Skeletal muscle satellite cell (primary cell): ENCODE measurements around the gene DCAF6.
A peak's percentile ranks its signal among the peaks of the same experiment; 100 is the strongest.

Experiments used
- H3K27me3 ChIP-seq: 2 replicates; pipeline ENCODE4 v1.7.0; 2013; ENCODE audit warnings: low read length; ENCODE audit not compliant: control insufficient read depth, insufficient read depth
- H3K36me3 ChIP-seq: 2 replicates; pipeline ENCODE4 v1.7.0; 2013; ENCODE audit warnings: mild to moderate bottlenecking, control low read depth, low read length; ENCODE audit not compliant: insufficient read depth
- H3K4me1 ChIP-seq: 2 replicates; pipeline ENCODE4 v1.7.0; 2013; ENCODE audit warnings: low read length; ENCODE audit not compliant: control insufficient read depth, insufficient read depth
- H3K4me2 ChIP-seq: 2 replicates; pipeline ENCODE4 v1.7.0; 2013; ENCODE audit warnings: mild to moderate bottlenecking, low read length
- H3K4me3 ChIP-seq: 2 replicates; pipeline ENCODE4 v1.7.0; 2013; ENCODE audit warnings: low read length
- H3K9ac ChIP-seq: 2 replicates; pipeline ENCODE4 v1.7.0; 2013; ENCODE audit warnings: mild to moderate bottlenecking, low read depth, low read length, moderate library complexity
- H3K9me3 ChIP-seq: replicated peaks from 2 replicates; pipeline ENCODE4 v1.7.0; 2013; ENCODE audit warnings: mild to moderate bottlenecking, control low read depth, low read length

DCAF6 gene

GRCh38 chr1:168069384-168069783, 132.9 kb downstream of the DCAF6 start:
- Histone ChIP-seq H3K27me3 (no peaks in the 10 kb centered on the region), H3K4me1 (no peaks in the 10 kb centered on the region), H3K9ac (no peak overlapping the region), H3K4me2 (no peak overlapping the region), H3K36me3 (peaks cover 73% of the 10 kb centered on the region), H3K9me3 (no peaks in the 10 kb centered on the region), H3K4me3 (no peak overlapping the region)

- H3K9ac ChIP-seq: peak overlapping the region; percentile 35
- H3K4me2 ChIP-seq: no peak overlapping the region
- peaks cover 34% of the 10 kb centered on the region for H3K36me3 ChIP-seq
- H3K4me1 ChIP-seq: peaks cover 38% of the 10 kb centered on the region
- no peak overlapping the region for H3K4me3 ChIP-seq
- H3K9me3 ChIP-seq: no peaks in the 10 kb centered on the region
- H3K27me3 ChIP-seq: no peaks in the 10 kb centered on the region
Observed at GRCh38 chr1:168079761-168080160, 143.3 kb downstream of the DCAF6 start.

- H3K4me3 ChIP-seq: no peak overlapping the region
- no peaks in the 10 kb centered on the region for H3K9me3 ChIP-seq
- H3K9ac ChIP-seq: peak overlapping the region; percentile 45
- H3K36me3 ChIP-seq: peaks cover 22% of the 10 kb centered on the region
- no peak overlapping the region for H3K4me2 ChIP-seq
- no peaks in the 10 kb centered on the region for H3K27me3 ChIP-seq
- H3K4me1 ChIP-seq: peaks cover 42% of the 10 kb centered on the region
Observed at GRCh38 chr1:168081373-168082007, 145.0 kb downstream of the DCAF6 start.

GRCh38 chr1:168082008-168082876, 145.8 kb downstream of the DCAF6 start:
- peak overlapping the region; percentile 4 for H3K9ac ChIP-seq
- no peak overlapping the region for H3K4me3 ChIP-seq
- H3K36me3 ChIP-seq: peaks cover 16% of the 10 kb centered on the region
- H3K9me3 ChIP-seq: no peaks in the 10 kb centered on the region
- no peak overlapping the region for H3K4me2 ChIP-seq
- peaks cover 42% of the 10 kb centered on the region for H3K4me1 ChIP-seq
- no peaks in the 10 kb centered on the region for H3K27me3 ChIP-seq

GRCh38 chr1:168083456-168084325, 147.2 kb downstream of the DCAF6 start:
- H3K9ac ChIP-seq: no peak overlapping the region
- H3K27me3 ChIP-seq: no peaks in the 10 kb centered on the region
- no peak overlapping the region for H3K4me2 ChIP-seq
- peaks cover 42% of the 10 kb centered on the region for H3K4me1 ChIP-seq
- H3K4me3 ChIP-seq: no peak overlapping the region
- no peaks in the 10 kb centered on the region for H3K9me3 ChIP-seq
- H3K36me3 ChIP-seq: peaks cover 10% of the 10 kb centered on the region

- Histone ChIP-seq H3K4me1 (peaks cover 43% of the 10 kb centered on the region), H3K27me3 (no peaks in the 10 kb centered on the region), H3K4me3 (no peak overlapping the region), H3K9ac (no peak overlapping the region), H3K9me3 (no peaks in the 10 kb centered on the region), H3K36me3 (peaks cover 10% of the 10 kb centered on the region), H3K4me2 (no peak overlapping the region)
Observed at GRCh38 chr1:168084396-168085231, 148.1 kb downstream of the DCAF6 start.

- Histone ChIP-seq H3K9me3 (no peaks in the 10 kb centered on the region), H3K4me2 (no peak overlapping the region), H3K4me1 (peaks cover 35% of the 10 kb centered on the region), H3K4me3 (no peak overlapping the region), H3K27me3 (no peaks in the 10 kb centered on the region), H3K9ac (no peak overlapping the region), H3K36me3 (peaks cover 10% of the 10 kb centered on the region)
Observed at GRCh38 chr1:168085401-168085872, 149.0 kb downstream of the DCAF6 start.

- Histone ChIP-seq H3K4me1 (peaks cover 28% of the 10 kb centered on the region), H3K9ac (no peak overlapping the region), H3K9me3 (no peaks in the 10 kb centered on the region), H3K36me3 (peaks cover 10% of the 10 kb centered on the region), H3K4me2 (no peak overlapping the region), H3K27me3 (no peaks in the 10 kb centered on the region), H3K4me3 (no peak overlapping the region)
Observed at GRCh38 chr1:168086438-168086837, 150.0 kb downstream of the DCAF6 start.

GRCh38 chr1:168087696-168088095, 151.2 kb downstream of the DCAF6 start:
- H3K4me1 ChIP-seq: peaks cover 21% of the 10 kb centered on the region
- no peaks in the 10 kb centered on the region for H3K9me3 ChIP-seq
- no peak overlapping the region for H3K4me3 ChIP-seq
- no peaks in the 10 kb centered on the region for H3K27me3 ChIP-seq
- H3K36me3 ChIP-seq: peaks cover 10% of the 10 kb centered on the region
- no peak overlapping the region for H3K9ac ChIP-seq
- H3K4me2 ChIP-seq: no peak overlapping the region

GRCh38 chr1:168088511-168089325, 152.2 kb downstream of the DCAF6 start:
- Histone ChIP-seq H3K9me3 (no peaks in the 10 kb centered on the region), H3K4me1 (peaks cover 20% of the 10 kb centered on the region), H3K27me3 (no peaks in the 10 kb centered on the region), H3K36me3 (peaks cover 10% of the 10 kb centered on the region), H3K9ac (no peak overlapping the region), H3K4me3 (no peak overlapping the region), H3K4me2 (no peak overlapping the region)
